Myocyte (in vitro differentiated cells): ENCODE data around the gene RNU6-1. TPM values are rescaled to one million over a fixed set of nuclear protein-coding genes. Genes with fewer than 3 reads are reported as not detected.

ENCODE experiments used
- DNase-seq: peaks from one replicate; pipeline ENCODE4 v3.0.0-alpha.2; 2012; ENCODE audit warnings: low read depth
- total RNA-seq: library from RNA; depleted of rRNA; stranded (reverse); fragments of >200 nt; gene quantifications from 2 replicates; pipeline ENCODE4 v1.2.3, GENCODE V29; 2014

Gene RNU6-1
- total RNA-seq, 1 donor from 2014 or later, result not detected

DNA sequence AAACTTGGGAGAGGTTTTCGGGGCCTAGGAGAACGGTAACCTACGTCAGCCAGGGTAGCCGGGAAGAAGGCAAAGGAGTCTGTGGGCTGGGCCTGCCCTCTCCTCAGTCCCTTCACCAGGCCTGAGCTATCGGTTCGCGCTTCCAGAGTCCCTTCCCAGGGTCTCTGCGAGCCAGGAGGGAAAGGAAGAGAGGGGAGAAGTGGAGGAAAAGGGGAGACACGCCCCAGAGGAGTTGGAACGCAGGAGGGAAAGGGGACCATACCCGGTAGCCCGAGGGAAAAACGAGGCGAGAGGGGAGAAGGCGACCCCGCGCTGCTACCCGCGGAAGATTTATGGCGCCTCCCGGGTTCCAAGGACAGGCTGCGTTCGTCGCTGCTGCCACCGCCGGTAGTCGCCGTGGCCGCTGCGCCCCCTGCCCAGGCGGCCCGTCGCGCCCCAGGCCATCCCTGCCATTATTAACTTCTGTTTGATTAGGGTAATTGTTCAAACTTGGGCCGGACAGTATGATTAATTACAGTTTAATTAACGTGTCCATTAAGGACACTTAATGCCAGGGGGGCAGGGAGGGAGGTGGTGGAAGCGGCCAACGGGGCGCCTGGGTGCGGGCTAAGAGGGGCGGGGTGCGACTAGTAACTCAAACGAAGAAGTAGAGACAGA lies 17.9 kb downstream of the RNU6-1 start:
- no peak for DNase-seq

DNA sequence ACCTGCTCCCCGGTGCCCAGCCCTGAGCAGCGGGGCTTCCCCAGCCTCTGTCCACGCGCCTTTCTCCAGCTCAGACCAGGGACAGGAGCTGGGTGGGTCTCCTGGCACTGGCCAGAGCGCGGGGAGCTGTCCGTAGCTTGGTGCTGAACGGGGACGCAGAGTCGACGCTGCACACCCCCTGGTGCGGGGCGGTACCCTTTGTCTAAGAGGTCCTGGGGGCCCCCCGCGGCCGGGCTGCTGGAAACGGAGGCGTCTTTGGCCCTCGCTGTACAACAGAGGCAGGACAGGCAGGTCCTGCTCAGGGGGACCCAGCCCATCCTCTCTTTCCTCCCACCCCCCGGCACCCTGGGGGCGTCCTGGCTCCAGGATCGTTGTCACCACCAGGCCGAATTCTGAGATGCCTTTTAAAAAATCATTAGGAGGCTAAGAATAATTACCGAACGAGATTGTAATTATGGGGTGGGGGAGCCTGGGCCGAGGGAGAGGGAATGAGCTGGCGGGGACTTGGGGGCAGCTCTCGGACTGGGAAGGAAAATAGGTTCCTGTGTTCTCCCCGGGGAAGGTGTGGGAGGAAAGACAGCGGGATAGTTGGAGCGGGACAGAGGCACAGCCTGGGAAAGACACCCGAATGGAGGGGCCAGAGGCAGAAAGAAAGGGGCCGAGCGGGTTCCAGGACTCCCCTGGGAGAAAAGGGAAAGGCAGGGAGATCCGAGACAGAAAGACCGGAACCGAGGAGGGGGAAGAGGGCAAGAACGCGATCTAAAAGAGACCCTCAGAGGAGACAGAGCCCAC lies 18.7 kb downstream of the RNU6-1 start:
- DNase-seq, result peak; percentile 67

DNA sequence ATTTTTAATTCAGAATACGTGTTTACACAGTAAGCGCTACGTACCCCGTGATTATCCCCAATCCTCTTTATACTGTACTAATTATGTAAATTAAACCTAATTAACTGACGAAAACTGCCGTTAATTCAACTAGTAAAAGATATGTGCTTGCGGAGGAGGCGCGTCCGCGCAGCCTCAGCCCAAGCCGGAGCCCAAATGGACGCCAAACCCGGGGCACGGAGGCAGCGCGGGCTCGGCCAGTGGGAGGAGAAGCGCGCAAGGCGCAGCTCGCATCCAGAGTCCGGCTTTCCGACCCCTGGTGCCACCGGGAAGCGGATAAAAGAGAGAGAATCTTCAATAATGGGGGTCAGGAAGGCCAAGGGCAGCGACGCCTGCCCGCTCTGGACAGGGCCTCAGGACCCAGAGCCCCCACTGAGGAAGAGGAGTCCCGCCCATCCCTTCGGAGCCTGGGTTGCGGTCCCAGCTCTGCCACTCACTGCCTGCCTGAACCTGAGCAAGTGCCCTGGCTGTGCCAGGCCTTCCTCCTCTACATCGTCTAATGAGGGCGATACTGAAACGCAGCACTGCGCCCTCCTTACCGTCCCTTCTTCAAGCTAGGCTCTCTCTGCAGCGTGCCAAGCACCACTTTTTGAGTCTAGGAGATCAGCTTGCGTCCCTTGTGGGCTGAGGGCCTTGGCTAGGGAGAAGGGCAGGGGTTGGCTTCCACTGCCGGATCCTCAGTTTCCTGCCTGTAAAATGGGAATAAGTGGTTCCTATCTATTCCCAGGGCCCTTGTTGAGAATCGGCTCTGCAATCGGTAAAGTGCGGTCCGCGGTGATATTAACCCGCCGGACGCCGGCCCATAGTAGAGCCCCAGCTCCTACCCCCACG lies 19.5 kb downstream of the RNU6-1 start:
- no peak for DNase-seq

DNA sequence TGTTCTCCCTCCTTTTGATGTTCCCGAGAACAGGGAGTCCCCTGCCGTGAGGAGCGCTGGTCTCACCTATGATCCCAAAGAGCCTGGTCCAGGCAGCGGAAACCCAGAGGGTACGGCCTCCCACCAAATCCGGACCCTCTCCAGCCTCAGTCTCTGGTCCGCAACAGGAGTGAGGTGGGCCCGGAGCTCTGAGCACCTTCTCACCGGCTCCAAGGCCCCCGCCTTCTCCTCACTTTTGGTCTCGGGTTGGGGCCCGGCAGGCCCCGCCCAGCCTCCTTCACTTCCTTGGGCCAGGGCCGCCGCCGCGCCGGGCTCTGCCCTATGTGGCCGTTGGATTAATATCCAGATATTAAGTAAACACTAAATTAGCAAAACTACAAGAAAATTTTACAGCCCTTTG lies 20.2 kb downstream of the RNU6-1 start:
- DNase-seq, result no peak

DNA sequence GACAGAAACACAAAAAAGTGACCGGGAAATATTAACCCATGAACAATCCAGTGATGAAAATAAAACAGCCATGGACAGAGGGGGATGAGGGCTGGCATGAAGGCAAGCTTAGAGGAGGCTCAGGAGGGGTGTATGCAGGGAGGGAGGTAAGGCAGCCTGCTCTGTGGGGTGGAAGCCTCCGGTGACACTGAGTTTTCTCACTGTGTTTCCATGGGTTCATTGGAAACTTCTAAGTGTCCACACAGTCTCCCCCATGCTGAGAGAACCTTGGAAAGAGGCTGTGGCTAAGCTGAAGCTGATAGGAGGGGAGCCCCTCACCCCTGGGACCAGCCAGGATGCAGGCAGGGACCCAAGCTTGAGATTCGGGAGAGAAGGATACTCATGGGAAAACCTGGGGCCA lies 21.4 kb downstream of the RNU6-1 start:
- DNase-seq, result no peak

DNA sequence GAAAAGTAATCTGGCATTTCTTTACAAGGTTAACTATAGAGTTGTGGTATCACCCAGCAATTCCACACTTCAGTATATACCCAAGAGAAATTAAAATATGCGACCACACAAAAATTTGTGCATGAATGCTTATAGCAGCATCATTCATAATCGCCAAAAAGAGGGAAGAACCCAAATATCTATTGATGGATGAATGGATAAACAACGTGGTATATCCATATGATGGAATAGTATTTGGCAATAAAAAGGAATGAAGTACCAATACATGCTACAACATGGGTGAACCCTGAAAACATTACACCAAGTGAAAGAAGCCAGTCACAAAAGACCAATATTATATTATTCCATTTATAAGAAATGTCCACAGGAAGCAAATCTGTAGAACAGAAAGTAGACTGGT lies 23.2 kb downstream of the RNU6-1 start:
- no peak for DNase-seq

DNA sequence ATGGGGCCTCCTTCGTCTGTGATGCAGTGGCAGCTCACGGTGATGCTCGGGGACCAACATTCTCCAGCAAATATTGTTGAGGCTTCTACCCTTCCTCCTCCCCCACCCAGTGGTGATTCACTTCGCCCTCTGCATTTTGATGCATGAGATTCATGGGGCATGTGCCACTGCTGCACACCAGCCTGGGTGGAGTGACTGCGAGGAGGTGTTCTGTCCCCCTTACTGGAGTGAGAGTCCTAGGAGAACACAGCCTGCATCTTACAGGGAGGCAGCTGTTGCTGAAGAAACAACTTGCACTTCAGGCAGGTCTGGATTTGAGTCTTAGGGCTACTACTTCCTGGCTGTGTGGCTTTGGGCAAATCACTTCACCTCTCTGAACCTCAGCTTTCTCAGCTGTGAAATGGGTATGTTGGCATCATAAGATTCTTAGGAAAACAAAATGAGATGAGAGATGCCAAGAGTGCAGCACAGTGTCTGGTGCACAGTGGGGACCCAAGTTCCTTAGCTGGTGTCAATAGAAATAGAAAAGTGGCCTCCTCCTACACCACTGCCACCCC lies 24.7 kb downstream of the RNU6-1 start:
- DNase-seq, result no peak

DNA sequence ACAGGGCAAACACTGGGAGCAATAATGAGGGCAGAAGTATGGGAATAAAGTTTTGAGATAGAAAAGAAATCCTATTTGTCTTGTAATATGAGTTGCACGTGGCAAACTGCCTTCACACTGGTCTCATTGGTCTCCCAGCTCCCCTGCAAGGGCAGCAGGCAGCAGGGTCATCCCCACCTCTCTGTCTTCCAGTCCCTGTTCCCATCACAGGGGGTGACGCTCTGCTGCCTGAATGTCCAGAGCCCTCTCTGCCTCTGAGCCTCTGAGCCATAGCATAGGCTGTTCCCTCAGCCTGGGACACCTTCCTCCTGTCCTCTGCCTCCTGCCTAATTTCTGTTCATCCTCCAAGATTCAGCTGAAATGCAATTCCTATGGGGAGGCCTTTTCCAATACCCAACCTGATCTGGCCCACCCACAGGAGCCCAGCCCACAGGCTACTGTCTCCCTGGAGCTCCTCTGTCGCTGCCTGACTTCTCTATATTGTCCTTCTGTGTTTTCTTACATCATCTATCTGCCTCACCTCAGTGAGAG lies 26.7 kb downstream of the RNU6-1 start:
- DNase-seq, result no peak

DNA sequence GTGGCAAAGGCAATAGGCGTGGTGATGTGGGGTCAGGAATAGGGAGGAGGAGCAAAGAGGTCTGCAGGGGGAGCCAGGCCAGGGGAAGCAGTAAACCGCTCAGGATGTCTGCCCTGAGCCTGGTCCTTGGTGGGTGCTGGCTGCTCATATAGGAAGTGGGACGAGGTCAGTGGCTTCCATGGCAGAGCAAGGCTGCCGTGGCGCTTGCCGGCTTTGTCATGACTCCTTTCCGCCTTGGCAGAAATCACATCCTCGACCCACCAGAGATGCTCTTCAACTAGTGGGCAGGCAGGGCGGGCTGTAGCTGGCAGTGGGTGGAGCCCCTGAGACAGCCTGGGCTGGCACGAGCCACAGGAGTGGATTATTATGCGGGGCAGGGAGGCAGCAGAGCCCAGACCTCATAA lies 27.6 kb downstream of the RNU6-1 start:
- no peak for DNase-seq

DNA sequence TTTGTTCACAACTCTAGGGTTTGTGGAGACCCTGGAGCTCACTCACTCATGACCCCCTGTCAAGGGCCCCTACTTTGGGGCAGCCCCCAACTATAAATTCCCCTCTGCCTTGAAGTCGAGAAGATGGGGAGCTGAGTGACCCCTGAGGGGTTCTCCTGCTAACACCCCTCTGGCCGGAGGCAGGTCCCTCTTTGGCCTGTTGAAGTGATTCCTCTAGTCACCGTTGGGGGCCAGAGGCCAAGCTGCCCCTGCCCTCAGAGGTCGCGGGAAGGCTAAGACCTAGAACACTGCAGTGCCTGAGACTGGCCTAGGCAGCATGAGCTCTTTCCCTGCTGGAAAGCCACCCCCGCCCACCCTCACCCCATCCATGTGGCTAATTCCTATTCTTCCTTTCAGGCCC lies 30.0 kb downstream of the RNU6-1 start:
- DNase-seq, result no peak

DNA sequence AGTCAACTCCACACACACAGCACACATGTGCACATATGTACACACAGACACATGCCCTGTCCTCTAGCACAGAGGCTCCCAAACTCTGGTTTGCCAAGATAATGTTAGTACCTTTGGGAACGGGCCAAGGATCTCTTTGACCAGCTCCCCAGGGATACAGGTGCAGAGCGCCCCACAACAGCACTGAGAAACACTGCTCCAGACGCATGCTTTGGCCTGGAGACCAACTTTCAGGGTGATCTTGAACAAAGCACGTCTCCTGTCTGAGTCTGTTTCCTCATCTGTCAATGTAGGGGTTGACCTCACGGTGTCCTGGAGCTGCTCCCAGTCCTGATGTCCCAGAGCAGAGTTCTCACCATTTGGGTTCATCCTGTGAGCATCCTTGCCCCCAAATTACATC lies 30.4 kb downstream of the RNU6-1 start:
- no peak for DNase-seq

DNA sequence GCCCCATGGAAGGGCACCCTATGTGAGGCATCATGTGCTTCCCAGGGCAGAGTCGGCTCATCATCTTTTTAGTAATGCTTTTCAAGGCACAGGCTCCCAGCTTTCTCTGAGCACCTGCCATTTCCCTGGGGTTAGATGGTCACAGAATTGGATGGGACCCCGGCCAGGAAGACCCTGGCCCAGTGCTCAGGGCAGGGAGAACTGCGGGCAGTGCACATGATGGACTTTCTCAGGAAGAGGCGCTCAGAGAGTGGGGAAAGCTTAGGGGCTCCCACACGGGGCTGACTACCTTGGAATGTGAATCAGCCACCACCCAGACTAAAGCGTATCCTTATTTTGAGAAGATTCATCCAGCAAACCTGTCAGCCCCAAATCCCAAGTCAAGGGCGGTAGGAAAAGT lies 31.0 kb downstream of the RNU6-1 start:
- DNase-seq, result no peak

DNA sequence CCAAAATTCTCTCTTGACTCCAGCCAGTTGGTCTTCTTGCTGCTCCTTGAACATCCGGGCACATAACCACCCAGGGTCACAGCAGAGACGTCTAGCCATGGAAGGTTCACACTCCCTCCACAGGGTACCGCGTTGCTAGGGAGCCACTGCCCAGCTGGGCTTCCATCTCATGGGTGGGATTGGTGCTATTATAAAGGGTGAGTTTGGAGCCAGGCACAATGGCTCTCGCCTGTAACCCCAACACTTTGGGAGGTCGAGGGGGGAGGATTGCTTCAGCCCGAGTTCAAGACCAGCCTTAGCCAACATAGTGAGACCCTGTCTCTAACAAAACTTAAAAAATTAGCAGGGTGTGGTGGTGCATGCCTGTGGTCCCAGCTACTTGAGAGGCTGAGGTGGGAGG lies 32.0 kb downstream of the RNU6-1 start:
- DNase-seq, result no peak

DNA sequence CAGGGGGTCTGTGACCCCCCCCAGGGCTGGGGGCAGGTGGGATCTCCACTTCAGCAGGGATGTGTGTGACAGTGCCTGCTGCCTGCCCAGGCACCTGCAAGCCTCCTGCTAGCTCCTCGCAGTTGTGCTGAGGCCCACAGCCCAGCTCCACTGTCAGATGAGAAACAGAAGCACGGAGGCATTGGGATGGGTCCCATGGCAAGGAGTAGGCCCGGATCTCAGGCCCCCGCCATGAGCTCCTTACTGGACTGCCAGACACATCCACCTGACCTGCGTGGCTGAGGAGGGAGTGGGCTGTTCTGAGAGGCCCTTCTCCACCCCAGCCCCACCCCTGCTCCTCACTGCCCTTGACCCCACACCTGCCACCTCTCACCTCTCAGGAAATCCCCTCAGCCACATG lies 32.7 kb downstream of the RNU6-1 start:
- no peak for DNase-seq

DNA sequence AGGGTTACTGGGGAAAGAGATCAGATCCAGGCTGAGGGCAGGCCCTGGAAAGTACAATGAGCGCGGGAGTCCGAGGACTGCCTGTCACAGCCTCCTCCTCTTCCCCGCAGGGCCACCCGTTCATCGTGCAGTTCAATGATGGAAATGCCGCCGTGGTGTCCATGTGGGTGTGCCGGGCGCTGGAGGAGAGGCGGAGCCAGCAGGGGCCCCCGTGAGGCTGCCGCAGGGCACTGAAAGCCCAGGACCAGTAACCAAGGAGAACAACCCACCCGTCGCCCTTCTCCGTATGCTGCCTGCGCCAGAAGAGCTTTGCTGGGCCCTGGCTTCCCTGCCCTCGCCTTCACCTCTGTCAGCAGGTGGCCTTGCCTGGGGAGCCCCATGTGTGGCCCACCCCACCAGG lies 33.3 kb downstream of the RNU6-1 start:
- no peak for DNase-seq

DNA sequence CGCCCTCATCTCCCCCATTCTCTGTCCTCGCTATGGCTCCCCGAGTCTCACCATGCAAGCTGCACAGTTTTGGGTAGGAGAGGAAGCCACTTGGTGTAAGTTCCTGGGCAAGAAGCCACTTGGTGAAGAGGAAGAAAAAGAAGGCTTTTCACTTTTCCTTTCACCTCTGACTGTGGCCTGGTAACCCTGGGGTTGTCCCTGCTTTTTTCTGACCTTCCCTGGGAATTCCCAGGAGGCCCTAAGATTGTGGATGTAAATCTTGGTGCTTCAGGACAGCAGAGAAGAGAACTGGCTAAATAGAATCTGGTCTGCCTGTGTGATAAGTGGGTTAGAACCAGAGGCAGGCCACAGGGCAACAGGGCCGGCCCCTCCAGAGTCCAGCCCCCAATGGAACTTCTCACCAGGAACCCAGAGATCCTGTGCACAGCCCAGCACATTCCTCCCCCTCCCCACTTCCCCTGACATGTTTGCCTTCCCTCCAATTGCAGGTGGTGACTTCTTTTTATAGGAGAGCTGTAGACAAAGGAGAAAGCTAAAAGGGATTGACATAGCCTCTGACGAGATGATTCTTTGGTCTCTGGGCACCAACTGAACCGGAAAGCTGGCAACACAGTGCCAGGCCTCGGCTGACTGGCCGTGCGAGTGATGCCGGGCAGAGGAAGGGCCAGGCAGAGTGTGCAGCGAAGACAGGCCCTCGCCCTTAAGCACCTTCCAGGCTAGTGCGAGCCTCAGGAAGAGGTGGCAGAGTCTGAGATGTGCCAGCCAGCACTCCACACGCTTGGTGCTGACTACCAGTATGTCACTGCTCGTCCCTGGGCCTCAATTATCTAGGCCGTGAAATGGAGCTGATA lies 34.0 kb downstream of the RNU6-1 start:
- no peak for DNase-seq

DNA sequence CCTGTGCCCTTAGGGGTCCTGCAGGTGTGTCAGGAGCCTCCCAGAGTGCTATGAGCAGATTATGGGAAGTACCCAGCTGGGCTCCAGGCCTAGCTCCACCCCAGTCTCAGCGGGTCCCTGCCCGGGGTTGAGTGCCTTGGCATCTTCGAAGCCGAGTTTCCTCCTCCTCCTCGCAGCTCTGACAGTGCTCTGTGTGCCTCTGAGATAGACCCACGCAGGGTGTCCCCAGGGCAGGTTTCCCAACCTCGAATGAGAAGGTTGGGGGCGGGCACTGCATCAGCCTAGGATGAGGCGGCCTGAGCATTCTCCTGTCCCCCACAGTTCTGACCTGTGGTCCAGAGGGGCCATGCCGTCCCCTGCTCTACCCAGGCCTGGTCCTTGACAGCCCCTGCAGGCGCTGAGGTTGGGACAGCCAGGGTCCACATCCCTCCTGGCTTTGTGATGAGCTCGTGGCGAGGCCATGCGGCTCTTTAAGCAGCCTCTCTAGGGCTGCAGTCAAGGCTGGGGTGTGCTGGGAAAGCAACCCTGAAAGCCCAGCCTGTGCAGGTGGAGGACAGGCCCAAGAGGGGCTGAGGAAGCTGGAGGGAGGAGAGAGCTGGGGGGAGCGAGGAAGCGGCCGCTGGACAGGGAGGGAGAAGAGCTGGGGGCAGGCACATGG lies 34.7 kb downstream of the RNU6-1 start:
- DNase-seq, result no peak

DNA sequence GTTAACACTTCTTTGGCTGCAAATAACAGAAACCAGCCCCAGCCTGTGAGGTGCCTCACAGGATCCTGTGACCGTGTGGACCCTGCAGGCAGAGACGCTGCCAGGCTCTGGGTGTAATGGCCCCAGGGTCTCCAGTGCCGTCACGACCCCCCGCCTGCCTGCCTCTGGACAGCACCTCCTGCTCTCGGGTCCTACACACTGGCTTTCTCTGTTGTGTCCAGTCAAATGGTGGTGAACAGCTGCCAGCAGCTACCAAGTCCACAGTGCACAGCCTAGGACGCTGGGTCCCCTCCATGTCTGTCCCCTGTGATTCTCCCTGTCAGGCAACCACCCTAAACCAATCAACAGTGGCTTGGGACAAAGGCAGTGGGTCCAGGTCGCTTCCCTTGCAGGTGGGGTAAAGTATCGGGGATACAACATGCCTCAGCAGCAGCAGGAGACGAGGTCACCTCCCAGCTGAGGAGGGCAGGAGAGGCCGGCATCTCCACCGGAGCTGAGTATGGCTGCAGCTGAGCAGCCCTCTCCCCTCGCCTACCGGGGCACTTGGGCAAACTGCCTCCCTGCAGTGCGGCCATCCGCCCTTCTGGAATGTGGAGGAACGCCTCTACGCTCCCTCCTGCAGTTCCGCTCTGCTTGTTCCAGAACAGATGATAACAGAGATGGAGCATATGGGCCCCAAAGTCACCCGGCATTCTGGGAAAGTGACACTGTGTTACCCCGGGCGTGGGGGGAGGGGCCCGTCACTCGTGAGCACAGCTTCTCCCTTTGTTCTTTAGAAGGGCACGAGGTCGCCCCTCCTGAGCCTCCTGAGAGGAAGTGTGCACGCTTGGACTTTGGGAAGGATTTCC lies 35.6 kb downstream of the RNU6-1 start:
- DNase-seq, result no peak

DNA sequence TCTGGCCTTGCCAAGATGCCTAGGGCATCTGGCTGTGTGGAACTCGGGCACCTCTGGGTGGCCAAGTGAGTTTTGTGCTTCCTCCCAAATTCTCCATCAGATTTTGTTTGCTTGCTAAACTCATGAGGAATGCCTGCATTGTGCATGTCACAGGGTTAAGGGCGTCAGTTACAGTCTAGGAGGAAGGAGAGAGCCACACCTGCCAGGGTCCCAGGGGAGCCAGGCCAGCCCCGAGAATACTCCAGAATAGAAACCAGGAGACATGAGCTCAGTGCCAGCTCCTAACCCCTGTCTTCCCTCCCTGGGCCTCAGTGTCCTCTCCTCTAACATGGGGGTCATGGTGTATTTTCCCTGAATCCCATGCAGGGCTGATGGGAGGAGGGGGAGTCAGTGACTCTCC lies 36.5 kb downstream of the RNU6-1 start:
- DNase-seq, result no peak
